GM19351 (cell line): ENCODE data around the gene FNDC1.
"Not testable (repeated sequence)": the region's sequence is repeated elsewhere in the genome, so short reads cannot be mapped to it uniquely, and the experiment has no call there.

ENCODE experiments used
- ATAC-seq: cut with Tn5 transposase; IDR thresholded peaks from one replicate; pipeline ENCODE4 v1.9.1; 2021; ENCODE audit warnings: mild to moderate bottlenecking, moderate library complexity; ENCODE audit not compliant: unreplicated experiment

FNDC1 gene

DNA sequence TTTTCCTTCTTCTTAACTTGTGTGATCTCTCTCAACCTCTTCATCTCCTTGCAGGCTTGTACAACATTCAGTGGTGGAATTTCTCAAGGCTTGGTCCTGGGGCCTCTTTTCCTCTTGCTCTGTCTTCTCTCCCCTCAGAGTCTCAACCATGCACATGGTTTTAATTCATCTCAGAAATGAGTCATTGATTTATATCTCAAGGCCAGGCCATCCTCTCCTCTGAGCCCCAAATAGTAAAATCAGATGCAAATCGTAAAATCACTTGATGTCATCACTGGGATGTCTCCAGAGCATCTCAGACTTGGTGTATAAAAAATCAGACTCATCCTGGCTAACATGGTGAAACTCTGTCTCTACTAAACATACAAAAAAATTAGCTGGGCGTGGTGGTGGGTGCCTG lies 85.0 kb downstream of the FNDC1 start:
- ATAC-seq: no peak

DNA sequence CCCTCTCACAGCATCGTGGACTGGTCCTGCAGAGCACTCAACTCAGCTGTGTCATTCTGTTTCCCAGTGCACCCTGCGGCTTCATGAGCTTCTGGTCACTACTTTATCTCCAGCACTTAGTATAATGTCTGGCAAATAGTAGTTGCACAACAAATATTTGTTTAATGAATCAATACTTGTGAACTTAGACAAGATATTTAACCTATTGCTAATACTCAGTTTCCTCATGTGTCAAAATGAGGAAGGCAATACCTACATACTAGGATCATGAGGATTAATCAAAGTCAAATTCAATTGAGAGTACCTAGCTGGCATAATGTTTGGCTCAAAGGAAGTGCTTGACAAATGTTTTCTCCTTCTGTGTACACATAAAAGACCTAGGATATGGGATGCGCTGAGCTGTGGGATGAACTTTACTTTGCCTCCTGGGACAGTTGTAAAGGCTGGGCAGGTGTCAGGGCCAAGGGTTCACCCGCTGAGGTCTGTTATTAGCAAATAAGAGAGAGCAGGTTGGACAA lies 86.3 kb downstream of the FNDC1 start:
- no peak for ATAC-seq

DNA sequence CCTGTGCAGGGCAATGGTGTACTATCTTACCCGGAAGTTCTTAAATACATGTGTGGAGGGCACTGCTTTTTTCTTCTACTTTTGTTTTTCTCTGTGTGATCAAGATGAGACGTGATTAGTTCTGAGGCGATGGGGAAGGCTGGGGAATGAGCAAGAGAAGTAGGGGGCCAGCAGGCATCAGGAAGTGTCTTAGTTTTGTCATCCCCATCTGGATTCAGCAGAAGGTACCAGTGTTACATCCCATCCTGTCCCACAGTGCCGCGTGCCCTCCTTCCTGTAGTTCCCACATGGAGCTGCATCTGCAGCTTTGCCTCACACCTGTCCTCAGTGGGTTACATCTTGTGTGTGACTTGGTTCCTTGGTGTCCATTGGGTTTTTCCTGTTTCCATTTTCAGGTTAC lies 86.9 kb downstream of the FNDC1 start:
- no peak for ATAC-seq

DNA sequence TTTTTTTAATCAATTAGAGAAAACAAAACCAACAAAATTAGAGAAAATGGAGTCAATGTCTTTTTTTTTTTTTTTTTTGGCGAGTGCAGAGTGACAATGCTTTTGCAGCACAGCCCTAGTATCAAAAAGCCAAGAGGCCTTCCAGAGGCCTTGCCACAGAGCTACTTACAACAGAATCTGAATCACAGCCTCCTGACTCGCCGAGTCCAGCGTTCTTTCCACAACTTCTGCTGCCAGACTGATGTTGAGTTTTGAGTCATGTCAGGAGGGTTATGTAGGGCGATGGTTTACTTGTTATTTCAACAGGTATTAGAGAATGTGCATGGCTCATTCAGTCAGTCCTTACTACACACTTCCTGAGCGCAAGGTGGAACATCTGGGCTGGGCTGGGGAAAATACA lies 88.6 kb downstream of the FNDC1 start:
- no peak for ATAC-seq

DNA sequence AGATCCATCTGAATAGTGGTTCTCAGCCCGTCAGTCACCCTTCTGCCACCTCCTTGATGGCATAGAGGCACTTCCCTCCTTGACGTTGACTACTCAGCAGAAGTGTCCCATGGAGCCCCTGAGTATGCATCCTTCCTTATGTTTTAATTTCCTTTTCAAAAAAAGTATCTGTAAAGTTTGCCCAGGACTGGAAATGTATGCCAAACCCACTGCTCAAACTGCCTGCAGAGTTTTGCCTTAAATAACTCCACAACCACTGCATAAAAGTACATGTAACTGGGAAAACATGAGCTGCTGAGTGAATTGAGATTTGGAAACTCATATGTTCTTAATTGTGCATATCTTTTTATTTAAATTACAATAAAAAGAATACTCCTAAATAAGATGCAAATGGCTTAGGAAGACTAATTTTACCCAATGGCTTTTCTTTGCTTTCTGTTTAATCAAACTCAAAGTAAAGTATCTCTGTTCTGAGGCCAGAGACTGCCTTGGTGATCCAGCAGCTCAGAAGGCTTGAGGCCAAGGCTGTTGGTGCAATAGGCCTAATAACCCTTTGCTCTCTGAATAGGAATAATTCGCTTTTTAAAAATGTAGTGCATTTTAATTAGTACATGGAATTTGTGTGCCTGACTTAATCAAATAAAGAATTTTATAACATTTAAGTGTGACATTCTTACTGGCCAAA lies 90.4 kb downstream of the FNDC1 start:
- no peak for ATAC-seq

DNA sequence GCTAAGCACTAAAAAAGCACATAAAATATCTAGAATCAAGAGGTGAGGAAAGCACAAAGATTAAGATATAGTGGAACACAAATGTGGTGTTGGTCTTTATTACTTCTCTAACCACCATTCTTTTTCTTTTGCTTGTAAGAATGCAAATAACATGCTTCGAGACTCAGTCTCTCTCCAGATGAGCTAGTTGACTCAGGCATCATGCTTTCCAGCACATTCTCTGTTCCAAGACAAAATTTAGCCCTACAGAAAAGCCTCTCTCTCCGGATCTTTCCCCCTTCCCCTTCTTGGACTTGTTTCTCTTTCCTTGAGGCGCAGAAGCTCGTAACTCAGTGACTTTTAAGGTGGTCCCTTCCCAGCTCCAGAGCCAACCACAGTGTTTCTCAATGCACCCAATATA lies 91.0 kb downstream of the FNDC1 start:
- ATAC-seq: no peak

DNA sequence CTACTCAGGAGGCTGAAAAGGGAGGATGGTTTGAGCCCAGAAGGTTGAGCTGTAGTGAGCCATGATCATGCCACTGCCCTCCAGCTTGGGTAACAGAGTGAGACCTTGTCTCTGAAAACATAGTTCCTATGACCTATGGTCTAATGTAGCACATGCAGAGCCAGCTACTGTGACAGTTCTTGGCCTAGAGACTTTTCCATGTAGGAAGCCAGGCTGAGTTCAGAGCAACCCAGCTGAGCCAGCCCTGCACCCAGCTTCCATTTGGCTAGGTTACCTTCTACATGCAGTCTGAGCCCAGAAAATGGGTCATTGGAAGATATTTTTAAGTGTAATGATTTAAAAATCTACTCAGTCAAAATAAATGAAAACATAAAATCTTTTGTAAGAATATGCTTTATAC lies 92.8 kb downstream of the FNDC1 start:
- no peak for ATAC-seq

DNA sequence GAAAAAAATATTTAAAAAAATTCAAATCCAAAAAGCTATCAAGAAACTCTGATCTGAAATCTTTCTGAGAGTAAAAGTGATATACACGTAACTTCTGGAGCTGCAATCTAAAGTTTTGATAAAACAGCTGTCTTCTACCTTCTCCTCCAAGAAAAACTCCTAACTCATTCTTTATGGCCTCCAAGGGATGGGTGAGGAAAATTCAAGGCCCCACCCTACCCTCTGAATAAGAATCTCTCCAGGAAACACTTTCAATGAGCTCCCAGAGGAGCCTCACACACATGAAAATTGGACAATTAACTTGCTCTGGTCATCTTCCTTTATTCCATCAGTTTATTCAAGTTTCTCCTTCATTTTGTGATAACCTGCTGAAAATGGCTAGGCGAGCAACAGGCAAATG lies 93.4 kb downstream of the FNDC1 start:
- ATAC-seq: no peak

DNA sequence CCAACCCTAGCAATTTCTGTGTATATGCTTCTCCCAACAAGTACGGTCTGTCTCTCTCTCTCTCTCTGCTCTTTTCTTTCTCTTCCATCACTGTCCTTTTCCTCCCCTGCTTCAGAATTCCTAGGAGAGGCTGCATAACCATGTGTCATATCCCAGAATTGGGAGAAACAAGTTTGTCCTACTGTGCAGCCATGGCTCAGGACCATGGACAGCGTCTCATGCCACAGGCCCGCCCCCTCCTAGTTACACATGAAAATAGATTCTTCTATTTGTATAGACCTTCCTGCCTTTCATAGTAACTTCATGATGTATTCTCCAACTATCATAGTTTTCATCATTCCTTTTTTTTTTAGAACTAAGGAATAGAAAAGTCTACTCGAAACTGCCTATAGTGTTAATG lies 98.0 kb downstream of the FNDC1 start:
- no peak for ATAC-seq

DNA sequence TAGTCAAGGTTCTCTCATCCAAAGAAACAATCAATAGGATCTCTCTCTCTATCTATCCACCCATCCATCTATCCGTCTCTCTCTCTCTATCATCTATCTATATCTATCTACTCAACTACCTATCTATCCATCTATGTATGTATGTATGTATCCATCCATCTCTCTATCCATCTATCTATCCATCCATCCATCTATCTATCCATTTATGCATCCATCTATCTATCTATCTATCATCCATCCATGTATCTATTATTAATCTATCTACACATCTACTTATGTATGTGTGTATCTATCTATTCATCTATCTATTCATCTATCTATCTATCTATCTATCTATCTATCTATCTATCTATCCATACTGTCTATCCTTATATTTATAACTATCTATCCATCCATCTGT lies 99.3 kb downstream of the FNDC1 start:
- ATAC-seq: no peak

DNA sequence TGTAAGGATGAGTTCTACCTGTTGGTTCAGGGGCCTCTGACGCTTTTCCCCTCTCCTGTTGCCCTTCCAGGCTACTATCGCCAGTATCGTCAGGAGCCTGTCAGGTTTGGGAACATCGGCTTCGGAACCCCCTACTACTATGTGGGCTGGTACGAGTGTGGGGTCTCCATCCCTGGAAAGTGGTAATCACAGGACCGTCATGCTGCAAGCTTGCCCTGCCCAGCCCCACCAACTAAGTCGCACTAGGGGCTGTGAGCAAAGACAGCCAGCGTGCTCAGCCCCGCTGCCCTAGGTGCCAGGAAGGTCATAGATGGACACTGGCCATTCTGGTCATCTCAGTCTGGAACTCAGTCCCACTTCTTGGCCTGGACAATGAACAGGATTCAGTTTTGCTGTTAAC lies 102.1 kb downstream of the FNDC1 start:
- no peak for ATAC-seq

DNA sequence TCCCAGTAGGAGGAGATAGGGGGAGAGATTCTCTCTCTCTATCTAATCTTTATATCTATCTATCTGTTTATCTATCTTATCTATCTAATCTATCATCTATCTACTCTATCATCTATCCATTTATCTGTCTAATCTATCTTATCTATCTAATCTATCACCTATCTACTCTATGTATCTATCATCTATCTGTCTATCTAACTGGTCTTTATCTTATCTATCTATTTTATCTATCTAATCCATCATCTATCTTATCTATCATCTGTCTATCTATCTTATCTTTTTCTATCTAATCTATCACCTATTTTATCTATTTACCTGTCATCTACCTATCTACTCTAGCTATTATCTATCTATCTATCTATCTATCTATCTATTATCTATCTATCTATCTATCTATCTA lies 109.4 kb downstream of the FNDC1 start:
- no peak for ATAC-seq

DNA sequence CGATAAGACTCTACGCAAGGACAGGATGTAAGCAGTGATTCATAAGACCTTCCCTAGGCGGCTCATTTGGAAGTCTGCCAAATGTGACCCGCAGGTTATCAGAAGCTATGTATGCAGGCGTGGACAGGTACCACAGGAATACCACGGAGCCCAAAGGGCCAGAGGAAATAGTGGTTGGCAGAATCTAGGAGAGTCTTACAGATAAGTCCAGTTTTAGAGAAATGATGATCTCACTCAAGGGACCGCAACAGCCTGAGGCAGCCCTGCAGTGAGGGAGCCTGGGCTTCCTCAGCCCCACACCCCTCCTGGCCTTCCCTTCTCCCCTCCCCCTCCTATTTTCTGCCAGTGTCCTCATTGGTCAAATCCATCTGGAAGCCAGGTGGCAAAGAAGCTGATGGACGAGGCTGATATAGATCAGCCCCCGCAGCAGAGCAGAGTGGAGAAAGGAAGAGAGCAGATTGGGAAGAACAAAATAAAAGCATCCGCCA lies 110.6 kb downstream of the FNDC1 start:
- no peak for ATAC-seq

DNA sequence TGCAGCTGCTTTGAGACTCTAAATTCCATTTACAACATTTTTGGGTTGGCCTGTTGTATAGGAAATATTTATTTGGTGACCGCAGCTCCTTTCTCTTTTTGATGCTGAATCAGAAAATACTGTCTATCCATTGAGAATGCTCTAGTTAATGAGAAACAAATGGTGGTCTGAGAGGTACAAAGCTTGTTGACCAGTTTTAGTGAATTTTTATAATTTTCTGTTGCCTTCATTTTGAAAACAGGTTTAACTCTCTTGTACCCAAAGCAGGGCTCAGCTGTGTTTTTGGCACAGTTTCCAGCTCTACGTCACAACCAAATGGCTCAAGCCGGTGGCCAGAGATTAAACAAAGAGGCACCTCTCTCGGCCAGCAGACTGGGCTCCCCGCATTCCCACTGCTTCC lies 113.2 kb downstream of the FNDC1 start:
- no peak for ATAC-seq

DNA sequence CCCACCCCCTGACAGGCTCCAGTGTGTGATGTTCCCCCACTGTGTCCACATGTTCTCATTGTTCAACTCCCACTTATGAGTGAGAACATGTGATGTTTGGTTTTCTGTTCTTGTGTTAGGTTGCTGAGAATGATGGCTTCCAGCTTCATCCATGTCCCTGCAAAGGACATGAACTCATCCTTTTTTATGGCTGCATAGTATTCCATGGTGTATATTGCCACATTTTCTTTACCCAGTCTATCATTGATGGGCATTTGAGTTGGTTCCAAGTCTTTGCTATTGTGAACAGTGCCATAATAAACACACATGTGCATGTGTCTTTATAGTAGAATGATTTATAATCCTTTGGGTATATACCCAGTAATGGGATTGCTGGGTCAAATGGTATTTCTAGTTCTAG lies 115.5 kb downstream of the FNDC1 start:
- ATAC-seq: not testable (repeated sequence)

DNA sequence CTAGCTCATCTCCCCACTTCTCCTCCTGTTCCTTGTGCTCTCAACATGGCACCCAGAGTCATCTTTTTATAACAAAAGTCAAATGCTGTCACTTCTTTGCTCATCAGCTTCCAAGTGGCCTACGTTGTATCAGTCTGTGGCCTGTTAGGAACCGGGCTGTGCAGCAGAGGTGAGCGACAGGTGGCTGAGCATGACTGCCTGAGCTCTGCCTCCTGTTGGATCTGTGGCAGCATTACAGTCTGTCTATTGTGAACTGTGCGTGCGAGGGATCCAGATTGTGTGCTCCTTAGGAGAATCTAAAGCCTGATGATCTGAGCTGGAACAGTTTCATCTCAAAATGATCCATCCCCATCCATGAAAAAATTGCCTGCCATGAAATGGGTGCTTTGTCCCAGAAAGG lies 129.6 kb downstream of the FNDC1 start:
- ATAC-seq: no peak

DNA sequence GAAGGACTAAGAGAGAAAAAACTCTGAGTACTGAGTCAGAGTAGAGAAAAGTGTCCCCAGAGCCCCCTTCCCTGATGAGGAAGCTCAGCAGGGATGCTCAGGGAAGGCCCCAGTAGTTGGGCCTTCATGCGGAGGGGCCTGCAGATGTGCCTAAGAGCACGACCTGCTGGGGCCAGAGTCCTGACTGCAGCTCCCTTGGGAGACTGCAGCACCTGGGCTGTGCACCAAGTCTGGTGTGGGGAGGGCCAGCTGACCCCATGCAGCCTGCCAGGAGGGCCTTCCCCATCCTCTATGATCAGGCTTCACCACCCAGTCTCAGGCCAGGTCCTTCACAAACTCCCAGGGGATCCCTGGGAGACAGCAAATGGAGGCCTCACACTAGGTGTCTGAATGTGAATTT lies 130.4 kb downstream of the FNDC1 start:
- no peak for ATAC-seq

DNA sequence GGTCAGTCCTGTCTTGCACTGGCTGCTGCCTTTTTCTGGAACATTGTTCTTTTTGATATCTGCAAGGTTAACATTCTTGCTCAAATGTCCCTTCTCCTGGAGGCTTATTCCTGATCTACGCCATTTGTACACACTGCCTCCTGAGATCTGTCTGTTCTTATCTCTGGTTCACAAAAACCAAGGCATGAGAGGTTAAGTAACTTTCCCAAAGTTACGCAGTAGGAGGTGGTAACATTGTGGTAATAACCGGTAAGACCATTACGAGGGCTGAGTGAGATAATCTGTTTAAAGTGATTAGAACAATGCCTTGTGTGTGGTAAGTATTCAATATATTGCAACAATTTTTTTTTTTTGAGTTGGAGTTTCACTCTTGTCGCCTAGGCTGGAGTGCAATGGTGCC lies 132.1 kb downstream of the FNDC1 start:
- no peak for ATAC-seq

DNA sequence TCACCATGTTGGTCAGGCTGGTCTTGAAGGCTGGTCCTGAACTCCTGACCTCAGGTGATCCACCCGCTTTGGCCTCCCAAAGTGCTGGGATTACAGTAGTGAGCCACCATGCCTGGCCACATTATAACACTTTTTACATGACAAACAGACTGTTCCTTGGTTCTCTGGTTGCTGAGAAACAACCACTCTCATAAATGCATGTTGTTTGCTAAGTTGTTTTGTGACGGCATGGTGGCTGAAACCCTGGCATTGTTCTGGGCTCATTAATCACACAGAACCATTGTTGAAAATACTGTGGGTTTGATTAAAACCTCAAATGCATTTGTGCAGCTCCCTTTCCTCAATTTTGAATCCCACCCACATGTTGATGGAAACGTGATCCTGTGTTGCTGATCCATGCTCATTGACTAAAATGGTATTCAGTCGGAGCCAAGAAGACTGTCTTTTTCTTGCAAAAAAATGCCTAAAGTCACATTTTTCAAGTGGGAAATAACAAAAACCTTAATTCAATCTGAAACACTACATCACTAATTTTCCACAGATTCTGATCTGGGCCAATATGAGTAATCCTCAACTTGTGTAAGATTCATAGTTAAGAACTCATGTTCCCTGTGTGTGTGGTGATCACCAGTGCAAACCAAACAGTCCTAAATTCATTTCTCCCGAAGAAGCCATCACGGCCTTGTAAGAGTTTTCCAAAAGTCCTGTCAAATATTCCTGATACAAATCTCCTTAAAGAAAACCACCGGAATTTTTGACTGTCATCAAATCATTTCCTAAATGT lies 132.8 kb downstream of the FNDC1 start:
- no peak for ATAC-seq

DNA sequence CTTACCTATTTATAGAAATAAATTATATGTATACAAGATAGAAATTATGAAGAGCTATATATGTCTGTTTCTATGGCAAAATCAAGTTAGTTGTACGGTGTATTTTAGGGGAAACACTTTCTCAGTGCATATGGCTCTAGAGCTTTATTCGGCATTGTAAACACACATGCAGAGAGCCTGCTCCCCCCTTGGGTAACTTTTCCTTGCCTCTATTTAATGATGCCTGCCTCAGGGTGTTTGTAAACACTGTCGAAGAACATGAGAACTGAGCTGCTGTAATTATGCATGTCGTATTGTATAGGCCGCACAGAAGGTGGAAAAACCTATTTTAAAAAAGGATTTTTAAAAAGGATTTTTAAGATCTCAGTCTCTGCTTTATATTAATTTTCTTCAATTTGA lies 133.4 kb downstream of the FNDC1 start:
- no peak for ATAC-seq

DNA sequence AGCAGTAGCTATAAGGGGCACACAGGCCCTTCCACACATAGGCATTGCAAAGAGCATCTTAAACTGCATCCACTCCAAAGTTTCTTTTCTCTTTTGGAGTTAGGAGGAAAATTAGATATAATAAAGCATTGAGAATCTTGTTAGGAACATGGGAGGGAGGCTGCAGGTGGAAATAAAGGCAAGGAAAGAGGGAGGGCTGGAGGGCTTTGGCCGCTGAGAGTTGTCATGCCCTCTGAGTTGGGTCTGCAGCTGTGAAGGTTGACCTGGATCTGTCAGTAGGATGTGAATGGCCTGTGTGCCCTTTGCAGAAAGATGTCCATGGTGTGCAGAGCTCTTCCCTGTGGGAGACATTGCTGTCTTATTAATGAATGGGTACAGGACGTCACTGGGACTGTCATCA lies 134.0 kb downstream of the FNDC1 start:
- ATAC-seq: no peak

DNA sequence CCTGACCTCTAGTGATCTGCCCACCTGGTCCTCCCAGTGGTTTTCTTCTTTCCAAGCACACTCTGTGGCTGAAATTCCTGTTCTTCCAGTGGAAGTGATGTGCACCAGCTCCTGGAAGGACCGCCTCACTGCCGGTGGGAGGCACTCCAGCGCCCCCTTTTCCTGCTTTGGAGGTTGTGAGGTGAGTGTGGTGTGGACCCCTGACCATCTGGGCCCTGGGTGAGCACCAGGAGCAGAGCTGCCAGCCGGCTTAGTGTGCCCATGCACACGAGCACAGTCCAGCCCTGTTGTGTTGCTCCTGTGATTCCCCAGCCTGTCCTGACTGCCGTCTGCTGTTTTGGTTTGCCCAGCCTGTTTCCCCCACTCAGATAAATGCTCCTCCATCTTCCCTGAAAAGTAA lies 134.6 kb downstream of the FNDC1 start:
- ATAC-seq: no peak
